AG09309 (cell line): Measurements from ENCODE around the gene ZNF878.

Source experiments
- DNase-seq: peaks from one replicate; pipeline ENCODE4 v3.0.0-alpha.2; 2010; ENCODE audit warnings: low read depth
- H3K4me3 ChIP-seq: 2 replicates; pipeline ENCODE4 v1.5.1; 2011; ENCODE audit warnings: mild to moderate bottlenecking, low read depth, low read length, moderate library complexity; ENCODE audit not compliant: control insufficient read depth
- CTCF ChIP-seq: IDR thresholded peaks from 2 replicates; pipeline ENCODE4 v1.5.1; 2011; ENCODE audit warnings: mild to moderate bottlenecking, low read depth, low read length, inconsistent platforms; ENCODE audit not compliant: insufficient read depth, control insufficient read depth; ENCODE audit errors: missing control alignments

ZNF878 gene

GRCh38 chr19:12055784-12056183, 3.0 kb upstream of the ZNF878 start:
- no peak for TF ChIP-seq CTCF
- H3K4me3 ChIP-seq = no peak overlapping the region
- no peak for DNase-seq

GRCh38 chr19:12052091-12052496, 667 bp downstream of the ZNF878 start:
- no peak for DNase-seq
- TF ChIP-seq CTCF = no peak
- peak overlapping the region; percentile 56 for H3K4me3 ChIP-seq

- no peak for DNase-seq
- H3K4me3 ChIP-seq = no peak overlapping the region
- no peak for TF ChIP-seq CTCF
These were observed 4.9 kb downstream of the ZNF878 start for GRCh38 chr19:12047868-12048267.

GRCh38 chr19:12043752-12044422, 8.9 kb downstream of the ZNF878 start:
- no peak overlapping the region for H3K4me3 ChIP-seq
- DNase-seq = no peak
- TF ChIP-seq CTCF = no peak

- no peak for TF ChIP-seq CTCF
- DNase-seq = no peak
- H3K4me3 ChIP-seq = no peak overlapping the region
These were observed 9.9 kb downstream of the ZNF878 start for GRCh38 chr19:12042893-12043292.

GRCh38 chr19:12035220-12036172, 17.3 kb downstream of the ZNF878 start, which contains the start of gene ZNF433:
TSS of gene ZNF433 (minus strand) at chr19:12035679. CDS start at chr19:12035539, 140 bp downstream.
- no peak for TF ChIP-seq CTCF
- DNase-seq = no peak
- peak within 1 kb of the TSS; percentile 64 for H3K4me3 ChIP-seq
